ENCODE measurements around the gene INTS13. TPM values are rescaled to one million over a fixed set of nuclear protein-coding genes. Genes with fewer than 3 reads are reported as not detected.

Gene INTS13
- total RNA-seq, 2 donors from 2014 or later, result 21.2 to 24.7 TPM

- Mint-ChIP-seq H3K36me3 (ENCODE audit: low read depth) (peaks cover 6% of the 10 kb centered on the region), H3K27me3 (no peaks in the 10 kb centered on the region), H3K4me3 (no peak overlapping the region), H3K27ac (peak overlapping the region; percentile 46), H3K4me1 (peaks cover 37% of the 10 kb centered on the region)
- ATAC-seq (no peak), DNase-seq (no peak)
- no peaks in the 10 kb centered on the region for H3K9me3 ChIP-seq (ENCODE audit: control insufficient read depth, low read length, poor library complexity, severe bottlenecking)
These were observed 10.5 kb upstream of the INTS13 start for GRCh38 chr12:26948309-26948708.

DNA sequence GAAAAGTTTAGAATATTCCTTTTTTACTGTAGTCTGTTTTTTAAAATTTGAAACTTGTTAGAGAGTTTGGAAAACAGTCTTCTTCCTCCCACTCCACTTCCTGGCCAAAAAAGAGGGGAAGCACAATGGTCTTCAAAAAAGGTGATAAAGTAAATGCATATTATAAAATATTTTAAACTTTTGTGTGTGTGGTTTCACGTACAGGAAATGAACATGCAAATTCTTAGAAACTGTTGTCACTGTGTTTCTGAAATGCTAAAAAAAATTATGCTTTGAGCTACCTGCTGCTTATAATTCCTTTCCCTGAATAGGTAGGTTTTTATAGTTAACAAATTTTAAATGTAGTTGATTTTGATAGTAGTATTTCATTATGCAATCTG lies 3.4 kb upstream of the INTS13 start:
- no peaks in the 10 kb centered on the region for H3K9me3 ChIP-seq (ENCODE audit: control insufficient read depth, low read length, poor library complexity, severe bottlenecking)
- ATAC-seq, result no peak
- peaks cover 42% of the 10 kb centered on the region for H3K4me1 Mint-ChIP-seq
- peak overlapping the region; percentile 97 for H3K27ac Mint-ChIP-seq
- no peaks in the 10 kb centered on the region for H3K27me3 Mint-ChIP-seq
- no peak for DNase-seq
- peak overlapping the region; percentile 99 for H3K4me3 Mint-ChIP-seq
- peaks cover 10% of the 10 kb centered on the region for H3K36me3 Mint-ChIP-seq (ENCODE audit: low read depth)

DNA sequence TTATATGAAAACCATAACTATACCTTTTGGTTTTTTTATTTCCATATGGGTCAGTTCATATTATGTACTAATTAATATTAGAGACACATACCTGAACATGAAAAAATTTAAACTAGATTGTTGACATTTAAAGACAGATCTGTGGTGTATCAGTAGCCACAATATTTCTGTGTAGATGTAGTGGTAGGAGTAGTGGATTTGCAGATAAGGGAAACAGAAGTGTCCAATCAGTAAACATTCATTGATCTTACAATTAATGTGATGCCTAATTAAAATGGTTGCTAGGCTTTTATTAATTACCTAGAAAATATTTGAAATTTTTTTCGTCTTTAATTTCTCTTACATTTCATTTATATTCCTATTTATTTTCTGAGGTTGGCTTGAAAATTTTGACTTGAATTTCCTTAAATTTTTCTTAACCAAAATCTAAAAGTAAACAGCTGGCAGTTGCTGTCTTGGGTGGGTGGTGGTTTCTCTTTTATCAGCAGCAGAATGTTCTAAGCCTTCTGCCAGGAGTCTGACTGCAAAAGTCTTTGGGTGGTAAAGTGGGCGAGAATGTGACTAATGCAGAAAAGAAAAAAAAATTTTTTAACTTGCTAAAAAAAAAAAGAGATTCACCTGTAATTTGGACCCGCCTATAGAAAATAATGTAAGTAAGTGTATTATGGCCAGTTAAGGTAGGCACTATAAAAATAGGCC lies 2.9 kb upstream of the INTS13 start:
- H3K9me3 ChIP-seq (ENCODE audit: control insufficient read depth, low read length, poor library complexity, severe bottlenecking), result no peaks in the 10 kb centered on the region
- DNase-seq (no peak), ATAC-seq (no peak)
- Mint-ChIP-seq H3K4me1 (peaks cover 42% of the 10 kb centered on the region), H3K27me3 (no peaks in the 10 kb centered on the region), H3K27ac (peak overlapping the region; percentile 97), H3K36me3 (ENCODE audit: low read depth) (peaks cover 10% of the 10 kb centered on the region), H3K4me3 (peak overlapping the region; percentile 99)

- no peak for DNase-seq
- no peaks in the 10 kb centered on the region for H3K9me3 ChIP-seq (ENCODE audit: control insufficient read depth, low read length, poor library complexity, severe bottlenecking)
- no peak for ATAC-seq
- Mint-ChIP-seq H3K27me3 (no peaks in the 10 kb centered on the region), H3K36me3 (ENCODE audit: low read depth) (peaks cover 10% of the 10 kb centered on the region), H3K4me3 (peak overlapping the region; percentile 99), H3K4me1 (peaks cover 47% of the 10 kb centered on the region), H3K27ac (peak overlapping the region; percentile 97)
These were observed 2.2 kb upstream of the INTS13 start for GRCh38 chr12:26939953-26940352.

- H3K4me1 Mint-ChIP-seq, result peaks cover 53% of the 10 kb centered on the region
- peak overlapping the region; percentile 97 for H3K27ac Mint-ChIP-seq
- ATAC-seq (no peak), DNase-seq (no peak)
- H3K9me3 ChIP-seq (ENCODE audit: control insufficient read depth, low read length, poor library complexity, severe bottlenecking), result no peaks in the 10 kb centered on the region
- peaks cover 10% of the 10 kb centered on the region for H3K36me3 Mint-ChIP-seq (ENCODE audit: low read depth)
- no peaks in the 10 kb centered on the region for H3K27me3 Mint-ChIP-seq
- H3K4me3 Mint-ChIP-seq, result peak overlapping the region; percentile 99
These were observed 1.5 kb upstream of the INTS13 start for GRCh38 chr12:26939192-26939832.

- Mint-ChIP-seq H3K27ac (peak overlapping the region; percentile 97), H3K4me3 (peak overlapping the region; percentile 99), H3K27me3 (no peaks in the 10 kb centered on the region), H3K36me3 (ENCODE audit: low read depth) (peaks cover 7% of the 10 kb centered on the region), H3K4me1 (peaks cover 51% of the 10 kb centered on the region)
- ATAC-seq (peak; percentile 14), DNase-seq (peak in 2 of 3 donors; percentile 13)
- H3K9me3 ChIP-seq (ENCODE audit: control insufficient read depth, low read length, poor library complexity, severe bottlenecking), result no peaks in the 10 kb centered on the region
These were observed 901 bp upstream of the INTS13 start for GRCh38 chr12:26938701-26939062.

DNA sequence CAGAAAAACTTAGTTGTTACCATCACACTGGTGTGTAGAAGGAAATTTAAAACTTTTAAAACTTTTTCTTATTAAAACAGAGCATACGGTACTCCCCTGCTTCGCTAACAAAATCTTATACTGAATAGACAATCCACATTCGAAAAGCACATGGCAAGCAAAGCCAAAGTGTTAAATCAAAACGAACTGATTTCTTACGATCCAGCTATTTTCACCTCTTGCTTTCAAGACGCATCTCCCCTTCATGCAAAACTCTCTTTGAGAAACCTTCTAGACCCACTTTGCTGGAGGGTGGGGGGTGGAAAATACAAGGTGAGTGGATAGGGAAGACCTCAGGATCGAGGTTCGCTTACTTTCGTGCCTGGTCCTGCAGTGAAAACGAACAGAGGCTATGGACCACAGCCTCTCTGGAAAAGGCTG lies 328 bp downstream of the INTS13 start:
- no peak for DNase-seq
- ATAC-seq, result no peak
- Mint-ChIP-seq H3K36me3 (ENCODE audit: low read depth) (peaks cover 11% of the 10 kb centered on the region), H3K27ac (peak overlapping the region; percentile 97), H3K4me1 (peaks cover 54% of the 10 kb centered on the region), H3K4me3 (peak overlapping the region; percentile 99), H3K27me3 (no peaks in the 10 kb centered on the region)
- no peaks in the 10 kb centered on the region for H3K9me3 ChIP-seq (ENCODE audit: control insufficient read depth, low read length, poor library complexity, severe bottlenecking)

- Mint-ChIP-seq H3K27ac (peak overlapping the region; percentile 97), H3K27me3 (no peaks in the 10 kb centered on the region), H3K4me3 (peak overlapping the region; percentile 99), H3K4me1 (peaks cover 54% of the 10 kb centered on the region), H3K36me3 (ENCODE audit: low read depth) (peaks cover 11% of the 10 kb centered on the region)
- no peak for DNase-seq
- ATAC-seq, result no peak
- no peaks in the 10 kb centered on the region for H3K9me3 ChIP-seq (ENCODE audit: control insufficient read depth, low read length, poor library complexity, severe bottlenecking)
These were observed 980 bp downstream of the INTS13 start for GRCh38 chr12:26936559-26937442.

- Mint-ChIP-seq H3K4me3 (peak overlapping the region; percentile 99), H3K27me3 (no peaks in the 10 kb centered on the region), H3K27ac (peak overlapping the region; percentile 97), H3K36me3 (ENCODE audit: low read depth) (peaks cover 11% of the 10 kb centered on the region), H3K4me1 (peaks cover 53% of the 10 kb centered on the region)
- H3K9me3 ChIP-seq (ENCODE audit: control insufficient read depth, low read length, poor library complexity, severe bottlenecking), result no peaks in the 10 kb centered on the region
- ATAC-seq (no peak), DNase-seq (no peak)
These were observed 2.0 kb downstream of the INTS13 start for GRCh38 chr12:26935636-26936378.

DNA sequence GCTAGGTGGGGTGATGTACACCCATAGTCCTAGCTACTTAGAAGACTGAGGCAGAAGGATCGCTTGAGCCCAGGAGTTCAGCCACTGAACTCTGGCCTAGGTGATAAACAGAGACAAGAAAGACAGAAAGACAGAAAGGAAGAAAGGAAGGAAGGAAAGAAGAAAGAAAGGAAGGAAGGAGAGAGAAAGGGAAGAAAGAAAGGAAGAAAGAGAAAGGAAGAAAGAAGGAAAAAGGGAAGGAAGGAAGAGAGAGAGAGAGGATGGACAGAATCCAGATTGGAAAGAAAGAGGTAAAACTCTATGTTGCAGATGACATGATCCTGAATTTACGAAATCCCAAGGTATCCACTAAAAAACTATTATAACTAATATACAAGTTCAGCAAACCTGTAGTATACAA lies 8.2 kb downstream of the INTS13 start:
- Mint-ChIP-seq H3K4me1 (peaks cover 35% of the 10 kb centered on the region), H3K27me3 (no peaks in the 10 kb centered on the region), H3K27ac (no peak overlapping the region), H3K4me3 (no peak overlapping the region), H3K36me3 (ENCODE audit: low read depth) (peaks cover 8% of the 10 kb centered on the region)
- DNase-seq (no peak), ATAC-seq (no peak)
- H3K9me3 ChIP-seq (ENCODE audit: control insufficient read depth, low read length, poor library complexity, severe bottlenecking), result no peaks in the 10 kb centered on the region

GRCh38 chr12:26928661-26929060 lies 9.1 kb downstream of the INTS13 start:
- H3K27me3 Mint-ChIP-seq, result no peaks in the 10 kb centered on the region
- ATAC-seq, result no peak
- no peak for DNase-seq
- H3K36me3 Mint-ChIP-seq (ENCODE audit: low read depth), result peaks cover 8% of the 10 kb centered on the region
- peaks cover 31% of the 10 kb centered on the region for H3K4me1 Mint-ChIP-seq
- no peaks in the 10 kb centered on the region for H3K9me3 ChIP-seq (ENCODE audit: control insufficient read depth, low read length, poor library complexity, severe bottlenecking)
- no peak overlapping the region for H3K27ac Mint-ChIP-seq
- H3K4me3 Mint-ChIP-seq, result no peak overlapping the region

- no peaks in the 10 kb centered on the region for H3K9me3 ChIP-seq (ENCODE audit: control insufficient read depth, low read length, poor library complexity, severe bottlenecking)
- Mint-ChIP-seq H3K4me1 (peaks cover 4% of the 10 kb centered on the region), H3K27ac (no peak overlapping the region), H3K36me3 (ENCODE audit: low read depth) (peaks cover 11% of the 10 kb centered on the region), H3K27me3 (no peaks in the 10 kb centered on the region), H3K4me3 (no peak overlapping the region)
- ATAC-seq (no peak), DNase-seq (no peak)
These were observed 15.9 kb downstream of the INTS13 start for GRCh38 chr12:26921886-26922285.

DNA sequence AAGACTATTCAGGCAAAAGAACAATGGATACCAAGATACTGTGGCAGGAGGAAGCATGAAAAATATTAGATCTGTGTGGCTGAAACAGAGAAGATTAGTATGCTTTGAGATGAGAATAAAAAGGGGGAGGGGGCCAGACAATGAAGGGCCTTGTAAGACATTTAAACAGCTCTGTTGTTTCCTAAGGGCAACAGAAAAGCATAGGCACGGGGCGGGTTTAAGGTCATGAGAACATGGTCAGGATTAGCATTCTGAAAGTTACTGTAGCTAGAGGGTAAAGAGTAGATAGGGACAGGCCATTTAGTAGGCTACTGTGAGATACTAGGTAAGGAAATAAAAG lies 18.6 kb downstream of the INTS13 start:
- Mint-ChIP-seq H3K4me1 (no peaks in the 10 kb centered on the region), H3K4me3 (no peak overlapping the region), H3K27ac (peak overlapping the region; percentile 78), H3K36me3 (ENCODE audit: low read depth) (peaks cover 11% of the 10 kb centered on the region), H3K27me3 (no peaks in the 10 kb centered on the region)
- DNase-seq, result no peak
- no peak for ATAC-seq
- H3K9me3 ChIP-seq (ENCODE audit: control insufficient read depth, low read length, poor library complexity, severe bottlenecking), result no peaks in the 10 kb centered on the region

Measured in T-helper 17 cell (primary cell).